GM23248 (cell line): ENCODE measurements around the gene CR1L.

ENCODE experiments used
- EZH2 ChIP-seq: fragments of 200-600 bp; sonication (generic); IDR thresholded peaks from 2 replicates; pipeline ENCODE4 v1.6.1; 2018; ENCODE audit warnings: antibody characterized with exemption, mild to moderate bottlenecking; ENCODE audit not compliant: insufficient read depth, poor library complexity, severe bottlenecking
- EZH2phosphoT487 ChIP-seq: fragments of 200-600 bp; sonication (generic); IDR thresholded peaks from 2 replicates; pipeline ENCODE4 v1.6.1; 2018; ENCODE audit warnings: antibody characterized with exemption, moderate library complexity, mild to moderate bottlenecking, low read depth; ENCODE audit not compliant: insufficient read depth

- no peak for TF ChIP-seq EZH2
- TF ChIP-seq EZH2phosphoT487: no peak
Observed at GRCh38 chr1:207670997-207671396, 26.1 kb downstream of the CR1L start.
